Stimulated activated effector memory CD8-positive, alpha-beta T cell treated with anti-CD3 and anti-CD28 coated beads, Interleukin-12 subunit alpha, Interleukin-12 subunit beta, amount 100 ng/mL, for 72 hours (primary cell): ENCODE measurements around the gene ANXA4.
"Not testable (repeated sequence)": the region's sequence is repeated elsewhere in the genome, so short reads cannot be mapped to it uniquely, and the experiment has no call there.

ENCODE experiments used
- ATAC-seq: fragments of 150-1000 bp; cut with Tn5 transposase; 2 replicates; pipeline ENCODE4 v1.10.0; 2021
- DNase-seq, 2 donors: peaks; one replicate each; pipeline ENCODE4 v3.0.0; 2021 to 2022; ENCODE audit warnings: low spot score in 2 of 2
- H3K27ac Mint-ChIP-seq: one replicate; pipeline ENCODE4 v1.8.0; 2022; ENCODE audit warnings: mild to moderate bottlenecking, mixed read lengths
- H3K36me3 Mint-ChIP-seq: one replicate; pipeline ENCODE4 v1.8.0; 2022; ENCODE audit warnings: mild to moderate bottlenecking, mixed read lengths
- H3K4me1 Mint-ChIP-seq: one replicate; pipeline ENCODE4 v1.8.0; 2022; ENCODE audit warnings: mixed read lengths
- H3K4me3 Mint-ChIP-seq: one replicate; pipeline ENCODE4 v1.8.0; 2022; ENCODE audit warnings: mild to moderate bottlenecking, mixed read lengths
- H3K9me3 Mint-ChIP-seq: one replicate; pipeline ENCODE4 v1.8.0; 2022; ENCODE audit warnings: mixed read lengths

ANXA4 gene

DNA sequence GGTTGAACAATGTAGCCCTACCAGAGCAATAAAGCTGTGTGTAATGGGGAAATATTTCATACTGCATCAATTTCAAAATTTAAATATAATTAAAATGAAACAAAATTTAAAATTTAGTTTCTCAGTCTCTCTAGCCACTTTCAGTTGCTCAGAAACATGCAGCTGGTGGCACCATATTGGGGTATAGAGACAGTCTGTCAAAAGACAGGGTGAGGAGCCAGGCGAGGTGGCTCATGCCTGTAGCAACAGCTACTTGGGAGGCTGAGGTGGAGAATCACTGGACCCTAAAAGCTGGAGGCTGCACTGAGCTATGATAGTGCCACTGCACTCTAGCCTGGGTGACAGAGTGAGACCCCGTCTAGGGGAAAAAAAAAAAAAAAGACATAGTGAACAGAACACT, 20.1 kb downstream of the ANXA4 start:
- Mint-ChIP-seq H3K9me3 (no peaks in the 10 kb centered on the region), H3K4me1 (peaks cover 18% of the 10 kb centered on the region), H3K36me3 (no peaks in the 10 kb centered on the region), H3K27ac (no peak overlapping the region), H3K4me3 (no peak overlapping the region)
- DNase-seq (no peak), ATAC-seq (no peak)

DNA sequence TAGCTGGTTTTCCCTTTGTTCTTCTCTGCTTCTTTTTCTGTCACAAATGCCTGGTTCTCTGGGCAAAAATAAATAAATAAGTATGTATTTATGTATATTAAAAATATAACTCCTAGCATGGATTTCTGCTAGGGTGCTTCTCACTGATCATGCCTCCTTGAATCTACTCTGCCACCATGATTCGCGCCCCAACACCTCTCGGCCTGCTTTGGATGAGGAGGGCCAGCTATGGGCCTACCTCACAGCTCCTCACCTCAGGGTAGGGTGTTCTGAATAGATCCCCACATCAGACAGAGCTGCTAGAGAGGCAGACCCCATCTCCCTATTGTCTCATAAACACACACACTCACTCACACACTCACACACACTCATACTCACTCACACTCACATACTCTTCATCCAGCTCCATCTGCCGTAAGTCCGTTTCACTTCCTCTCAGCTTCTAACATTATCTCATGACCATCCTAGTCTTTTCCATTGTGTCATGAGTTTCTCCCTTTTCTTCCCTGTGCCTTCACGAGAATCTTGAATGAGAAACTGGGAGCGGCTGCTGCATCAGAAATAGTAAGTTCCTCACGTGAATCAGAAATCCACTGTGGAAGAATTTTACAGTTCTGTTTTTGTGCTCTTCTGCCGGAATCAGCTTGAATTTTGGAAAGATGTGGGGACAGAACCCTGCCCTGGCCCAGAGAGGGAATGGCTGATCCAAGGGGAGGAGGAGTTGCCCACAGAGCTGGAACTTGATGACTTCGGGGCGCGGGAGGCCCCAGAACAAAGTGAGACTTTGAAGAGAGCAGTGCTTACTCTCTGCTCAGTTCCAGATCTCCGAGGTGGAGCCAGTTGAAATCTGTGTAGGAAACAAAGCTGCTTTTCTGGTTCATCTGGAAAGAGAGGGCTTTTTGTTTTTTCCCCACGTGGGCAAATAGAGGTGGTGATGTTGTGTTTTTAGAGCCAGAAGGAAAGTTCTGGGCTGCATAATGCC, 20.9 kb downstream of the ANXA4 start:
- no peak for DNase-seq

DNA sequence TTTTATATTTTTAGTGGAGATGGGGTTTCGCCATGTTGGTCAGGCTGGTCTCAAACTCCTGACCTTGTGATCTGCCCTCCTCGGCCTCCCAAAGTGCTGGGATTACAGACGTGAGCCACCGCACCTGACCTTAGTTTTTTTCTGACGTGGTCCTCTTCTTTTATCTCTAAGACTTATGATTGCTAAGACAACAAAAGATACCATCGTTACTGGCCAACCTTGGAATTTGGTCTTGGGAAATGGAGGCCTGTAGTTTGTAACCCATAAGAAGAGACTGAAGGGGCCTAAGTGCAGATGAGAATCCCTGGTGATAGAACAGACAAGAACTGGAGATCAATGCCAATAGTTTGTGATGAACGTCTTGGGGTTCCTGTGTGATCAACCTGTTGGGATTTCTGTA, 21.9 kb downstream of the ANXA4 start:
- not testable (repeated sequence) for ATAC-seq

More for the DNA sequence above, 20.9 kb downstream of the ANXA4 start:
- Mint-ChIP-seq H3K9me3 (no peaks in the 10 kb centered on the region), H3K4me3 (no peak overlapping the region), H3K36me3 (no peaks in the 10 kb centered on the region), H3K27ac (no peak overlapping the region), H3K4me1 (peaks cover 18% of the 10 kb centered on the region)
- no peak for ATAC-seq

DNA sequence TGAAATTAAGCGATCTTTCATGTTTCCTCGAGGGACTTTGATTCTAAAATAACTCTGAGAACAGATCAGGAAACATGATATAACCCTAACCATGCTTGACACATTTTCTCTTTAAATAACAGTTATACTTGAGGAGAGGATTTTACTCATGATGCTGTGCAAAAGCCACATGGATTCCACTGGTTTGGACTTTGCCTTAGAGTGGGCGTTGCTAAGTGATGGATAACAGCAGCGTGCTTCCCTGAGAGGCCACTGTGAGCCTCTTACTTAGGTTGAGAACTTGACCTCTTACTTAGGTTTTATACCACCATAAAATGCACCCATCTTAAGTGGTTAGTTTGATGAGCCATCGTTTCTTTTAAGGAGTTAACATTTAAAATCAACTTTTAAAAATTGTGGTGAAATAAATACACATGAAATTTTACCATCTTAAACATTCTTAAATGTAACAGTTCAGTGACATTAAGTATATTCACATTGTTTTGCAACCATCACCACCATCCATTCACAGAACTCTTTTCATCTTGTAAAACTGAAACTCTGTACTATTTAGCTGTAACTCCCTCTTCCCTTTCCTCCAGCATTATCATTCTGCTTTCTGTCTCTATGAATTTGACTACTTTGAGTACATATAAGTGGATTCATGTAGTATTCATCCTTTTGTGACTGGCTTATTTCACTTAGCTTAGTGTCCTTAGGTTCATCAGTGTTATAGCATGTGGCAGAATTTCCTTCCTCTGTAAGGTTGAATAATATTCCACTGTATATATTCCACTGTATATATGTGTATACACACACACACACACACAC, 22.6 kb downstream of the ANXA4 start:
- DNase-seq = no peak
- ATAC-seq = peak; percentile 50
- no peaks in the 10 kb centered on the region for H3K36me3 Mint-ChIP-seq
- no peaks in the 10 kb centered on the region for H3K9me3 Mint-ChIP-seq
- H3K4me1 Mint-ChIP-seq = peaks cover 29% of the 10 kb centered on the region
- peak overlapping the region; percentile 7 for H3K27ac Mint-ChIP-seq
- no peak overlapping the region for H3K4me3 Mint-ChIP-seq

More for the DNA sequence above, 21.9 kb downstream of the ANXA4 start:
- H3K27ac Mint-ChIP-seq, H3K36me3 Mint-ChIP-seq, H3K9me3 Mint-ChIP-seq, DNase-seq, H3K4me3 Mint-ChIP-seq: not testable (repeated sequence)
- H3K4me1 Mint-ChIP-seq = peaks cover 24% of the 10 kb centered on the region

- Mint-ChIP-seq H3K27ac (peak overlapping the region; percentile 7), H3K36me3 (no peaks in the 10 kb centered on the region), H3K9me3 (no peaks in the 10 kb centered on the region), H3K4me1 (peaks cover 33% of the 10 kb centered on the region), H3K4me3 (no peak overlapping the region)
- ATAC-seq (no peak), DNase-seq (no peak)
These were observed 23.1 kb downstream of the ANXA4 start for GRCh38 chr2:69765096-69765380.

DNA sequence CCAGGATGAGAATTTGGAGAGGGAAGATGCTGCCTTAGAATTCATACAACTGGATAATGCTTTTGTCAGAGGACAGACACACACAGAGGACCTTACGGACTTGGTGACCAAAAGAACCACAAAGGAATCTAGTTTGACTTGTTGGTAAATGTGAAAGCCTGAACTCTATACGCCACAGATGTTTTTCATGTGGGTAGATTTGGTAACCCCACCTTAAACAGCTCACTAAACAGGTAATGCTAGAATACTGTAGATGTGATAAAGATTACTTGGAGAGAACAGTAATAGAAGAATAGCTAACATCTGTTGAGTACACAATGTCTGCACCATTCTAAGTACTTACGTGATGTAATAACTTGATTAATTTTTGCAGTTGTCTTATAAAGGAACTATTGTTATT, 24.1 kb downstream of the ANXA4 start:
- Mint-ChIP-seq H3K36me3 (no peaks in the 10 kb centered on the region), H3K4me3 (no peak overlapping the region), H3K27ac (no peak overlapping the region), H3K4me1 (peaks cover 38% of the 10 kb centered on the region), H3K9me3 (no peaks in the 10 kb centered on the region)
- DNase-seq (no peak), ATAC-seq (no peak)

- ATAC-seq (no peak), DNase-seq (no peak)
- H3K36me3 Mint-ChIP-seq = no peaks in the 10 kb centered on the region
- no peaks in the 10 kb centered on the region for H3K9me3 Mint-ChIP-seq
- peaks cover 47% of the 10 kb centered on the region for H3K4me1 Mint-ChIP-seq
- no peak overlapping the region for H3K27ac Mint-ChIP-seq
- no peak overlapping the region for H3K4me3 Mint-ChIP-seq
These were observed 25.1 kb downstream of the ANXA4 start for GRCh38 chr2:69767034-69767433.

- peaks cover 58% of the 10 kb centered on the region for H3K4me1 Mint-ChIP-seq
- H3K4me3 Mint-ChIP-seq = no peak overlapping the region
- peak overlapping the region; percentile 81 for H3K27ac Mint-ChIP-seq
- DNase-seq (no peak), ATAC-seq (no peak)
- no peaks in the 10 kb centered on the region for H3K9me3 Mint-ChIP-seq
- H3K36me3 Mint-ChIP-seq = no peaks in the 10 kb centered on the region
These were observed 26.3 kb downstream of the ANXA4 start for GRCh38 chr2:69768235-69768634.

GRCh38 chr2:69768789-69769188, 26.9 kb downstream of the ANXA4 start:
- H3K27ac Mint-ChIP-seq = peak overlapping the region; percentile 81
- ATAC-seq (no peak), DNase-seq (no peak)
- H3K4me3 Mint-ChIP-seq = no peak overlapping the region
- no peaks in the 10 kb centered on the region for H3K9me3 Mint-ChIP-seq
- no peaks in the 10 kb centered on the region for H3K36me3 Mint-ChIP-seq
- H3K4me1 Mint-ChIP-seq = peaks cover 61% of the 10 kb centered on the region

DNA sequence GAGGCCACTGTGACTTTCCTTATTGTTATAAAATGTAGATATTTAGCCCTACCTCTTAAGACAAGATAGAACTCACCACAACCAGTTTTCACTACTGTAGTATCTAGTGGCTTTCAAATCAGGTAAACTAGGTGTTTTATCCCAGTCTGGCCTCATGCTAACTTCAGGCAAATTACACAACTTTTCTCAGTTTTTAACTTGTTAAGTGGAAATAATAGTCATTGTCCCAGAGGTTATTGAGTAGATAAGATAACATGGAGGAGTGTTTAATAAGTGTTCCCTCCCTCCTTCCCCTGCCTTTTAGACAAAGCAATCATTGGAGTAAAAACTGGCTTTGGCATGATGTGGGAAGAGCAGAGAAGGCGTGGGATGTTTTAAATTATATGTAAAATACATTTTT, 27.3 kb downstream of the ANXA4 start:
- ATAC-seq = no peak
- Mint-ChIP-seq H3K27ac (peak overlapping the region; percentile 81), H3K4me3 (no peak overlapping the region), H3K4me1 (peaks cover 66% of the 10 kb centered on the region), H3K9me3 (no peaks in the 10 kb centered on the region), H3K36me3 (no peaks in the 10 kb centered on the region)
- DNase-seq = no peak

GRCh38 chr2:69770193-69770702, 28.3 kb downstream of the ANXA4 start:
- Mint-ChIP-seq H3K36me3 (no peaks in the 10 kb centered on the region), H3K9me3 (no peaks in the 10 kb centered on the region), H3K4me3 (peak overlapping the region; percentile 23), H3K27ac (peak overlapping the region; percentile 81), H3K4me1 (peaks cover 67% of the 10 kb centered on the region)
- DNase-seq (peak in 1 of 2 donors; percentile 57), ATAC-seq (peak; percentile 80)

- Mint-ChIP-seq H3K4me3 (peak overlapping the region; percentile 23), H3K36me3 (no peaks in the 10 kb centered on the region), H3K27ac (peak overlapping the region; percentile 81), H3K4me1 (peaks cover 66% of the 10 kb centered on the region), H3K9me3 (no peaks in the 10 kb centered on the region)
- ATAC-seq (no peak), DNase-seq (no peak)
These were observed 28.8 kb downstream of the ANXA4 start for GRCh38 chr2:69770747-69771146.

GRCh38 chr2:69771461-69771860, 29.5 kb downstream of the ANXA4 start:
- DNase-seq (no peak), ATAC-seq (no peak)
- Mint-ChIP-seq H3K9me3 (no peaks in the 10 kb centered on the region), H3K36me3 (no peaks in the 10 kb centered on the region), H3K4me1 (peaks cover 65% of the 10 kb centered on the region), H3K27ac (no peak overlapping the region), H3K4me3 (no peak overlapping the region)

DNA sequence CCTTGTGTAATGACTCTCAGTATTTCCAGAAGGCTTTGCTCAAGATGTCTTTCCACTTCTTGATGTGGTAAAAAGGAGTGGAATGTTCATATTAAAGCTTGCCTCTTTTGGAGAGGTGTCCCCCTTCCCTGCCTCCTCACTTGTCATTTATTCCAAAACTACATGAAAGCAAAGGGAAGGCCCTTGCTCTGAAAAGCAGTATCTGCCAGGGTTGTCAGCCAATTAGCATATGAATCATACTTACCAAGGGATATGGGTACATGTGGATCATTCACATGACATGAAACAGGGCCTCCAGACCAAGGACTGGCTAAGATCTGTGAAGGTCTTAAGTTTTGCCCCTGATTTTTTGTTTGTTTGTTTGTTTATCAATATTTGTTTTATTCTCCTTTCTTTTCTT, 31.3 kb downstream of the ANXA4 start:
- H3K4me1 Mint-ChIP-seq = peaks cover 63% of the 10 kb centered on the region
- no peak overlapping the region for H3K4me3 Mint-ChIP-seq
- peak overlapping the region; percentile 23 for H3K27ac Mint-ChIP-seq
- DNase-seq (no peak), ATAC-seq (peak; percentile 59)
- no peaks in the 10 kb centered on the region for H3K9me3 Mint-ChIP-seq
- no peaks in the 10 kb centered on the region for H3K36me3 Mint-ChIP-seq

DNA sequence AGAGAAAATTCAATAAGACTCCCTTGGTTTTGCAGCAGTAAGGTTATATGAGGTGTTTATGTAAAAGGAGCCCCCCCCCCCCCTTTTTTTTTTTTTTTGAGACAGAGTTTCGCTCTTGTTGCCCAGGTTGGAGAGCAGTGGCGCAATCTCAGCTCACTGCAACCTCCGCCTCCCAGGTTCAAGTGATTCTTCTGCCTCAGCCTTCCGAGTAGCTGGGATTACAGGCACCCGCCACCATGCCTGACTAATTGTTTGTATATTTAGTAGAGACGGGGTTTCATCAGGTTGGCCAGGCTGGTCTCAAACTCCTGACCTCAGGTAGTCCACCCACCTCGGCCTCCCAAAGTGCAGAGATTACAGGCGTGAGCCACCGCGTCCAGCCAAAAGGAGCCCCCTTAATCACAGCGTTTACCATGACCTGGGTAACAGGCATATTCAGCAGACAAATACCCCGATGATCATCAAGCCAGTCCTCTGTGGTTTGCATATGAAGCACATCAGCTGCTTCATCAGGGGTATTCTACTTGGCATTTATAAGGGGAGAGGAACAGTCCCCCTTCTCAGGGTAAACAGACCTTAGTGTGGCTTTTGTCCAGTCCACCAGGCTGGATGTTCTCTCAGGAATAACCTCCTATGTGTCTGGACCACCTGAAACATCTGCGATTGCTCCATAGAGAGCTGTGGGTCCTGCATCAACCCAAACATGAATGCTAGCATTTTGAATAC, 32.5 kb downstream of the ANXA4 start:
- H3K4me3 Mint-ChIP-seq = peak overlapping the region; percentile 13
- not testable (repeated sequence) for DNase-seq, H3K36me3 Mint-ChIP-seq, H3K9me3 Mint-ChIP-seq, H3K27ac Mint-ChIP-seq
- H3K4me1 Mint-ChIP-seq = peaks cover 59% of the 10 kb centered on the region
- peak; percentile 34 for ATAC-seq
